ENCODE data around the gene HEXA.

DNA sequence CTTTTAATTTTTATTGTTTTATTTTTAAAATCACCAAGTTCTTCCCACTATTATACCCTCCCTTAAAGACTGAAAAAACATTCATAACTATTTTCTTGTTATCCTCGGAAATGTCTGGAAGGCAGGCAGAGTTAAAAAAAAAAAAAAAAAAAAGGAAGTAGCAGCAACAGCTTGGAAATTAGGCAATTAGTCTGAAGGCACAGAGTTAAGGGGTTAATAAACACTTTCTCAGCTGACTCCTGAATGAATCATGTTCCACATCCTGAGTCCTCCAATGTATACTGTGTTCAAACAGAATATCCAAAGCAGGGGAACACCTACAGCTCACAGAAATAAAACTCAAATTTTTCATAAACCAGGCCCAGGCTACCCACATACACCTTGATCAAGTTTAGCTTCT lies 5.8 kb downstream of the HEXA start:
- TF ChIP-seq, protein P1, sequence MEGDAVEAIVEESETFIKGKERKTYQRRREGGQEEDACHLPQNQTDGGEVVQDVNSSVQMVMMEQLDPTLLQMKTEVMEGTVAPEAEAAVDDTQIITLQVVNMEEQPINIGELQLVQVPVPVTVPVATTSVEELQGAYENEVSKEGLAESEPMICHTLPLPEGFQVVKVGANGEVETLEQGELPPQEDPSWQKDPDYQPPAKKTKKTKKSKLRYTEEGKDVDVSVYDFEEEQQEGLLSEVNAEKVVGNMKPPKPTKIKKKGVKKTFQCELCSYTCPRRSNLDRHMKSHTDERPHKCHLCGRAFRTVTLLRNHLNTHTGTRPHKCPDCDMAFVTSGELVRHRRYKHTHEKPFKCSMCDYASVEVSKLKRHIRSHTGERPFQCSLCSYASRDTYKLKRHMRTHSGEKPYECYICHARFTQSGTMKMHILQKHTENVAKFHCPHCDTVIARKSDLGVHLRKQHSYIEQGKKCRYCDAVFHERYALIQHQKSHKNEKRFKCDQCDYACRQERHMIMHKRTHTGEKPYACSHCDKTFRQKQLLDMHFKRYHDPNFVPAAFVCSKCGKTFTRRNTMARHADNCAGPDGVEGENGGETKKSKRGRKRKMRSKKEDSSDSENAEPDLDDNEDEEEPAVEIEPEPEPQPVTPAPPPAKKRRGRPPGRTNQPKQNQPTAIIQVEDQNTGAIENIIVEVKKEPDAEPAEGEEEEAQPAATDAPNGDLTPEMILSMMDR (IDR thresholded peaks at IDR 0.05): no peak
- no peak for TF ChIP-seq EZH2 (IDR thresholded peaks at IDR 0.05)

All from neural progenitor cell (in vitro differentiated cells).